Naive B cell (primary cell): ENCODE results near the gene ABCC3. TPM values are rescaled to one million over a fixed set of nuclear protein-coding genes. Genes with fewer than 3 reads are reported as not detected.

Experiments
- ATAC-seq, 2 donors: fragments of 150-1000 bp; cut with Tn5 transposase; 2 replicates each; pipeline ENCODE4 v1.10.0; 2021; ENCODE audit warnings: low read depth in 2 of 2, mild to moderate bottlenecking in 2 of 2, moderate library complexity in 2 of 2
- DNase-seq: peaks from one replicate; pipeline ENCODE4 v3.0.0; 2022
- H3K27ac Mint-ChIP-seq, 6 donors: one replicate each; pipeline ENCODE4 v1.8.0; 2020 to 2022; ENCODE audit warnings: mild to moderate bottlenecking in 6 of 6, mixed read lengths in 6 of 6, moderate library complexity in 5 of 6, inconsistent platforms in 2 of 6
- H3K27me3 Mint-ChIP-seq, 3 donors: one replicate each; pipeline ENCODE4 v1.8.0; 2021 to 2022; ENCODE audit warnings: mixed read lengths in 3 of 3, mild to moderate bottlenecking in 1 of 3
- H3K36me3 Mint-ChIP-seq, 2 donors: one replicate each; pipeline ENCODE4 v1.8.0; 2020 to 2022; ENCODE audit warnings: mixed read lengths in 2 of 2, inconsistent platforms in 1 of 2, mild to moderate bottlenecking in 1 of 2
- H3K4me1 Mint-ChIP-seq, 3 donors: one replicate each; pipeline ENCODE4 v1.8.0; 2020 to 2022; ENCODE audit warnings: mixed read lengths in 3 of 3, inconsistent platforms in 1 of 3, mild to moderate bottlenecking in 1 of 3, moderate library complexity in 1 of 3
- H3K4me3 Mint-ChIP-seq, 8 donors: one replicate each; pipeline ENCODE4 v1.8.0; 2020 to 2022; ENCODE audit warnings: mild to moderate bottlenecking in 8 of 8, mixed read lengths in 8 of 8, moderate library complexity in 8 of 8, inconsistent platforms in 2 of 8
- H3K9me3 Mint-ChIP-seq, 7 donors: one replicate each; pipeline ENCODE4 v1.8.0; 2020 to 2022; ENCODE audit warnings: mixed read lengths in 7 of 7, mild to moderate bottlenecking in 5 of 7, inconsistent platforms in 2 of 7, moderate library complexity in 1 of 7
- polyA plus RNA-seq, 6 donors: library from polyadenylated mRNA; unstranded; fragments of 300-500 nt; fragmentation: Illumina TruSeq; gene quantifications; one replicate each; pipeline ENCODE4 v1.2.3, GENCODE V29; 2021; ENCODE audit warnings: low read depth in 6 of 6

ABCC3 gene
- polyA plus RNA-seq, 6 donors from 2014 or later: 0.44 to 0.99 (median 0.76) TPM; not detected in 2

DNA sequence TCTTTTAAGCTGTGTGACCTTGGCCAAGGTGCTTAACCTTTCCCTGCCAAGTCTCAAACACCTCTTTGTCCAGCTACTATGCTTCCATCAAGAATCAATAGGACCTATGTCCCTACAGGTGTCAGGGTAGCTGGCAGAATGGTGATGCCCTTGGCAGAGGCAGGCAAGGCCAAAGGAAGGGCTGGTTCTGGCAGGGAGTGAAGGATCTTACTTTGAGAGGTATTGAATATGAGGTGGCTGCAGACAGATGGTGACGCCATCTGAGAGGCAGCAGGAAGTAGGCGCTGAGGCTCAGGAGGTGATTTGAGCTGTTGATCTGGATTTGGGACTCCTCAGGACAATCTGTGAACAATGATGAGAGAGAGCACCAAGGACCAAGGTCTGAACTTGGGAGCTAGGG lies 12.5 kb downstream of the ABCC3 start:
- H3K9me3 Mint-ChIP-seq: peaks cover 2 to 17% (median 6%) of the 10 kb centered on the region in 7 donors
- ATAC-seq (no peak), DNase-seq (no peak)
- no peaks in the 10 kb centered on the region for H3K4me1 Mint-ChIP-seq
- H3K27ac Mint-ChIP-seq: no peak overlapping the region
- no peak overlapping the region for H3K4me3 Mint-ChIP-seq
- H3K27me3 Mint-ChIP-seq: peaks cover 18 to 38% (median 33%) of the 10 kb centered on the region in 3 donors
- H3K36me3 Mint-ChIP-seq: peaks cover 0 to 8% of the 10 kb centered on the region in 2 donors

DNA sequence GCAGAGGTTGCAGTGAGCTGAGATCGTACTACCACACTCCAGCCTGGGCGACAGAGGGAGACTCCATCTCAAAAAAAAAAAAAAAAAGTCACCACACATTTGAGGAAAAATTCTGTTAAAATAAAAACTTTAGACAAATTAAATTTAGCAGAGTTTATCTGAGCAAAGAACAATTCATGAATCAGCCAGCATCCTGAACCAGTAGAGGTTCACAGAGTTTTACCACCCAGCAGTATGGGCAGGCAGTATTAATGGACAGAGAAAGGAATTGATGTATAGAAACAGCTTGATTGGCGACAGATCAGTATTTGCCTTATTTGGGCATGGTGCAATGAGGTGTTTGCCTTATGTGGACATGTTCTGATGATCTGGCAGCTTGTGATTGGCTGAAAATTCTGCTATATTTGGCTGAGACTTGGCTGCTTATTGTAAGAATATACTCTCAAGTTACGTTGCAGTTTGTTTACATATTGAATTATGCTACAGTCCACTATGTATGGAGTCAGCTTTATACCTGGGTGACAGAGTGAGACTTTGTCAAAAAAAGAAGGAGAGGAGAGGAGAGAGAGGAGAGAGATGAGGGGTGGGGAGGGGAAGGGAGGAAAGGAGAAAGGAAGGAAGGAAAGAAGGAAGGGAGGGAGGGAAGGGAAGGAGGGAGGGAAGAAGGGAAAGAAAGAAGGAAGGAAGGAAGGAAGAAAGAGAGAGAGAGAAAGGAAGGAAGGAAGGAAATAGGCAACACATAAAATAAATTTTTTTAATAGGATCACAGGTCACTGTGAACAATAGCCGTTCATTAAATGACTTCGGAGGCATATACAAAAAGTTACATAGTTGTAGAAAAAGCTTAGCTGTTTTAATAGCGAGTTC lies 14.6 kb downstream of the ABCC3 start:
- Mint-ChIP-seq H3K9me3 (peaks cover 2 to 30% (median 9%) of the 10 kb centered on the region in 7 donors), H3K27ac (no peak overlapping the region), H3K27me3 (peaks cover 14 to 35% (median 23%) of the 10 kb centered on the region in 3 donors), H3K4me1 (no peaks in the 10 kb centered on the region), H3K36me3 (no peaks in the 10 kb centered on the region), H3K4me3 (no peak overlapping the region)
- no peak for ATAC-seq
- no peak for DNase-seq

DNA sequence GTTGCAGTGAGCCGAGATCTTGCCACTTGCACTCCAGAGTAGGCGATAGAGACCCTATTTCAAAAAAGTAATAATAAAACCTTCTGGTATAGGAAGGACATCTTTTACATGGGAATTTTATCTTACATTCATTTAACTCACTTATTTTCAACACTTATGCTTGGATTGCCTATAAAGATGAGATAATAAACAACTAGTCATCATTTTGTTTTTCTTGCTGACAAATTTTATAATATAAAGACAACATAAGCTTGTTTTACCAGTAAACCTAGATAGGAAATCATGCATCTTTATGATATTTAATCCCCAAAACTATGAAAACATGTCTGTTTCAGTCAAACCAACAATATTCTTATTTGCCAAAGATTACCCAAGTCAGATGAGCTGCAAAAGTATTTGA lies 17.0 kb downstream of the ABCC3 start:
- Mint-ChIP-seq H3K27me3 (peaks cover 8 to 33% (median 20%) of the 10 kb centered on the region in 3 donors), H3K4me1 (no peaks in the 10 kb centered on the region), H3K36me3 (no peaks in the 10 kb centered on the region), H3K4me3 (no peak overlapping the region), H3K9me3 (peaks cover 0 to 27% (median 9%) of the 10 kb centered on the region in 7 donors), H3K27ac (no peak overlapping the region)
- ATAC-seq (no peak), DNase-seq (no peak)

DNA sequence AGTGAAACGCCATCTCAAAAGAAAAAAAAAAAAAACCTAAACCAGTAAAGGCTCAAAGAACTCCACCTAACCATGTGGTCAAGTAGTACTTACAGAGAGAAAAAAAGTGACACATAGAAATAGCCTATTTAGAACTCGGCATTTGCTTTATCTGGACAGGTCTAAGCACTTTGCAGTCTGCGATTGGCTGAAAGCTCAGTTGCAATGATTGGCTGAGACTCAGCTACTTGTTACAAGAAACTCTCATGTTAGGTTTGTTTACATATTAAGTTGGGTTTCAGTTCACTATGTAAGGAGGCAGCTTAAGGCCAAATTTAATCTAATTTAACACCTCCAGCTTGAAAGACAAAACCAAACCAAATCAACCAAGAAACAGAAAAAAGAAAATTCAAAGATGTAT lies 19.1 kb downstream of the ABCC3 start:
- no peaks in the 10 kb centered on the region for H3K4me1 Mint-ChIP-seq
- H3K27ac Mint-ChIP-seq: no peak overlapping the region
- no peaks in the 10 kb centered on the region for H3K36me3 Mint-ChIP-seq
- ATAC-seq (no peak), DNase-seq (no peak)
- peaks cover 0 to 27% (median 6%) of the 10 kb centered on the region in 7 donors for H3K9me3 Mint-ChIP-seq
- no peak overlapping the region for H3K4me3 Mint-ChIP-seq
- H3K27me3 Mint-ChIP-seq: peaks cover 10 to 34% (median 20%) of the 10 kb centered on the region in 3 donors

DNA sequence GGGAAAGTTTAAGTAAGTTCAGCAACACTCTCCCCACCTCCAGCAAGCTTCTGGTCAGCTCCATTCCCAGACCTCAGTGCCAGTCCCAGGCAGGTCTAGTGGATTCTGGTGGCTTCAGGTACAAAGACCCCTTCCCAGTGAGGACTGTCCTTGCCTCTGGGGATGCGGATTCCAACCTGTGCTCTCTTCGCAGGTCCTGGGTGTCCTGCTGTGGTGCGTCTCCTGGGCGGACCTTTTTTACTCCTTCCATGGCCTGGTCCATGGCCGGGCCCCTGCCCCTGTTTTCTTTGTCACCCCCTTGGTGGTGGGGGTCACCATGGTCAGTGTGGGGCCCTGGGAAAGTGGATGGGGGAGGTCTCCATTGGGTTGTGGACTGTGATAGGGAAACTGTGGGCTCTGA lies 21.8 kb downstream of the ABCC3 start:
- Mint-ChIP-seq H3K27me3 (peaks cover 8 to 44% (median 35%) of the 10 kb centered on the region in 3 donors), H3K36me3 (no peaks in the 10 kb centered on the region), H3K27ac (no peak overlapping the region), H3K9me3 (peaks cover 0 to 20% (median 6%) of the 10 kb centered on the region in 7 donors), H3K4me3 (no peak overlapping the region), H3K4me1 (no peaks in the 10 kb centered on the region)
- ATAC-seq: no peak
- no peak for DNase-seq

DNA sequence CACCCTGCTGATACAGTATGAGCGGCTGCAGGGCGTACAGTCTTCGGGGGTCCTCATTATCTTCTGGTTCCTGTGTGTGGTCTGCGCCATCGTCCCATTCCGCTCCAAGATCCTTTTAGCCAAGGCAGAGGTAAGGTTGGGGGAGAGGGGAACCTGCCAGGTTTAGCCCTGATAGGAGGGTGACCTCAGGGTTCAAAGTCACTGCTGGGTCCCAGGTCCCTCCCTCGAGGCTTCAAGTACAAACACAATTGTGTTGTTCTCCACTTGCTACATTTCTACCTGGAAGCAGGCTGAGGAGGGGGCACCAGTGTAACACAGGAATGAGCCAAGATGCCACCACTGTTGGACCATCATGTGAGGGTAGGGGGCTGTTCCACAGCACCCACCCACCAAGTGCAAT lies 22.4 kb downstream of the ABCC3 start:
- no peaks in the 10 kb centered on the region for H3K4me1 Mint-ChIP-seq
- peaks cover 11 to 50% (median 40%) of the 10 kb centered on the region in 3 donors for H3K27me3 Mint-ChIP-seq
- no peaks in the 10 kb centered on the region for H3K36me3 Mint-ChIP-seq
- H3K4me3 Mint-ChIP-seq: no peak overlapping the region
- H3K9me3 Mint-ChIP-seq: peaks cover 0 to 14% (median 2%) of the 10 kb centered on the region in 7 donors
- DNase-seq: no peak
- ATAC-seq: no peak
- H3K27ac Mint-ChIP-seq: no peak overlapping the region

DNA sequence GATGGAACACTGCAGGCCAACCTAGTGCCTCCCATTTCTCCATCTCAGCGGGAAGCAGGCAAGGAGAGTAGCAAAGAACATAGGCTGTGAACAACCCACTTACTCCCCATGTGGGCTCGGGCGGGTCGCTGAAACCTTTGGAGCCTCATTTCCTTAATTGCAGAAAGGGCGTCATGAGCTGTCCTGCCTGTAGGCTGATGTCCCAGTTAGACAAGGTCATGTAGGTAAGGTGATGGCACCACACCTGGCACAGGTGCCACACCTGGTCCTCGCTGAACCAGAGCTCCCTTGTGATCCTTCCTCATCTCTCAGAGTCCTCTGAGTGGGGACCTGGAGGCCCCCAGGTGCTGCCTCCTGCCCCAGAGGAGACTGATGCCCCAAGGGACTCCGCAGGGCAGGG lies 22.9 kb downstream of the ABCC3 start:
- Mint-ChIP-seq H3K4me3 (no peak overlapping the region), H3K4me1 (no peaks in the 10 kb centered on the region), H3K27ac (no peak overlapping the region), H3K36me3 (no peaks in the 10 kb centered on the region), H3K9me3 (peaks cover 0 to 12% (median 0%) of the 10 kb centered on the region in 7 donors), H3K27me3 (peaks cover 11 to 54% (median 46%) of the 10 kb centered on the region in 3 donors)
- no peak for DNase-seq
- no peak for ATAC-seq

DNA sequence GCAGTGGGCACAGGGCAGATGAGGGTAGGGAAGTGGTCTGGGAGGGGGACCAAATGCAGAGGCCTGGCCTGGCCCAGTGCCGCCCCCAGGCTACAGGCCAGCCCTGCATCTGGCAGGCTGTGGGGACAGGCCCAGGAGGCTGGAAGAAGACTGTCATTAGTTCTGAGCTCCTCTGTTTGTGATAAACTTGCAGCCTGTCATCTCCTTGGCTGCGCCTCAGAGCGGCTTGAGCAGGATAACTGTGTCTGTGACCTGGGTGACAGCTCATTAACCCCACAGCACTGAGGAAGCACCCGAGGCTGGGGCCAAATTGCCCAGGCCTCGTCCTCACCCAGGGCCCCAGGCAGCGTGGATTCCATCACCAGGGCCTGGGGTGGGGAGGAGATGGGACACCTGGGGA lies 23.9 kb downstream of the ABCC3 start:
- H3K9me3 Mint-ChIP-seq: peaks cover 0 to 3% (median 0%) of the 10 kb centered on the region in 7 donors
- H3K27me3 Mint-ChIP-seq: peaks cover 16 to 60% (median 56%) of the 10 kb centered on the region in 3 donors
- H3K36me3 Mint-ChIP-seq: no peaks in the 10 kb centered on the region
- H3K4me3 Mint-ChIP-seq: no peak overlapping the region
- peaks cover 0 to 4% (median 0%) of the 10 kb centered on the region in 3 donors for H3K4me1 Mint-ChIP-seq
- H3K27ac Mint-ChIP-seq: no peak overlapping the region
- DNase-seq (no peak), ATAC-seq (no peak)

DNA sequence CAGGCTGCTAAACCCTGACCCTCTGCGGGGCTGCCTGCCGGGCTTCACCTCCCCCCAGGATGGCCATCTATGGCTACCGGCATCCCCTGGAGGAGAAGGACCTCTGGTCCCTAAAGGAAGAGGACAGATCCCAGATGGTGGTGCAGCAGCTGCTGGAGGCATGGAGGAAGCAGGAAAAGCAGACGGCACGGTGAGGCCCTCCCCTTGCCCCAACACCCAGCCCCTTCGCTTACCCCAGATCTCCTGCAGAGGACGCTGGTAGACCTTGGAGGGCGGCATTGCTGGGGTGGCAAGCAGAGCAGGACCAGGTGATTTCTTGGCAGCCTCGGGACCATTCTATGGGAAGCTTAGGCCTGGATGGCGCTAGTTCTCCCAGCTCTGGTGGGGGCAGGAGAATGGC lies 24.5 kb downstream of the ABCC3 start:
- ATAC-seq (no peak), DNase-seq (no peak)
- H3K9me3 Mint-ChIP-seq: no peaks in the 10 kb centered on the region
- H3K27ac Mint-ChIP-seq: no peak overlapping the region
- H3K36me3 Mint-ChIP-seq: no peaks in the 10 kb centered on the region
- H3K4me1 Mint-ChIP-seq: peaks cover 0 to 4% (median 0%) of the 10 kb centered on the region in 3 donors
- no peak overlapping the region for H3K4me3 Mint-ChIP-seq
- H3K27me3 Mint-ChIP-seq: peaks cover 16 to 61% (median 57%) of the 10 kb centered on the region in 3 donors

DNA sequence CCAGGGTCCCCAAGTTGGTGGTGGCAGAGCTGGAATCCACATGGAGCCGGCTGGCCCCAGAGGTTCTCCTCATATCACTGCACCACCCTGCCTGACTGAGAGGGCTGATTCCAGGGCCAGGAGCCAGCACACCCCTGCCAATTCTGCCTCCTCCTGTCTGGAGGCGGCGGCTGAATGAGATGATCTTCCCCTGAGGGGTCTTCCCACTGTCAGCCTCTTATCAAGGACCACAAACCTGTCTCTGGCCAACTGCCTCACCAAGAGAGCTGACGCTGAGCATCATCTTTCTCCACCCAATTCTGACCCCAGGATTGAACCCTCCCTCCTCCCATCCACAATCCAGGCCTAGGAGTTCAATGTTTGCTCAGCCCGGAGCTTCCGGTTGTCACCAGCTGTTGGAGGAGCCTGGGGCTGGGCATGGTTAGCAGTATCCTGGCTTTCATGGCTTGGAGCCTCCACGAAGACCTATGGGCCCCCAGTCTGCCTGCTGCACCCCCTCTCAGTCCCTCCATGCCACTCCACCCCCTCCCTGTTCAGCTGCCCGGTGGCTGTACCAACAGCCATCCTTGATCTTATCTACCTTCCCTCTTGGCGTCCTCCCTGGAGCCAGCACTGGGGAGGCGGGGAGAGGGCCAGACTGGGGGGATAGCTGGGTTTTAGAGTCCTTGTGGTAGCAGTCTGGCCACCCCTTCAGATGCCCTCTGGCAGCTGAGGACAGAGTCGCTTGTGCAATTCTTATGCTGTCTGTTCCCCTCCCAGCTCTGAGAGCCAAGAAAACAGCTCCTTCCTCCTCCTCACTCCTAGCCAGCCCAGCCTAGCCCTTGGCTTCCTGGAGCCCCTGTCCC lies 25.6 kb downstream of the ABCC3 start:
- H3K27ac Mint-ChIP-seq: no peak overlapping the region
- no peak for ATAC-seq

DNA sequence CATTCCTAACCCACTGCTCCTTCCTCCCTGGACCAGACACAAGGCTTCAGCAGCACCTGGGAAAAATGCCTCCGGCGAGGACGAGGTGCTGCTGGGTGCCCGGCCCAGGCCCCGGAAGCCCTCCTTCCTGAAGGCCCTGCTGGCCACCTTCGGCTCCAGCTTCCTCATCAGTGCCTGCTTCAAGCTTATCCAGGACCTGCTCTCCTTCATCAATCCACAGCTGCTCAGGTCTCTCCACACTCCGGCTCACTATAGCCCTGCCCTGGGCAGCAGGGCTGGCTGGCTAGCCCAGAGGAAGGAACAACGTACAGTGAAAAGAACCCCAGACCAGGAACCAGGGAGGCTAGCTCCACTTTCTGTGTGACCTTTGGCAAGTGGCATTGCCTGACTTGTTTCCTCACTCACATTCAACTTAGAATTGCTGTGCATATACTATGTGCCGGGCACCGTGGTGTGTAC lies 26.2 kb downstream of the ABCC3 start:
- H3K27me3 Mint-ChIP-seq: peaks cover 20 to 64% (median 57%) of the 10 kb centered on the region in 3 donors
- ATAC-seq (no peak), DNase-seq (no peak)
- no peak overlapping the region for H3K4me3 Mint-ChIP-seq
- no peaks in the 10 kb centered on the region for H3K9me3 Mint-ChIP-seq
- no peak overlapping the region for H3K27ac Mint-ChIP-seq
- H3K36me3 Mint-ChIP-seq: no peaks in the 10 kb centered on the region
- H3K4me1 Mint-ChIP-seq: peaks cover 0 to 4% (median 0%) of the 10 kb centered on the region in 3 donors

More for the DNA sequence above, 25.6 kb downstream of the ABCC3 start:
- Mint-ChIP-seq H3K4me1 (peaks cover 0 to 4% (median 0%) of the 10 kb centered on the region in 3 donors), H3K9me3 (no peaks in the 10 kb centered on the region), H3K36me3 (no peaks in the 10 kb centered on the region), H3K27me3 (peaks cover 20 to 69% (median 63%) of the 10 kb centered on the region in 3 donors), H3K4me3 (no peak overlapping the region)
- DNase-seq: no peak

DNA sequence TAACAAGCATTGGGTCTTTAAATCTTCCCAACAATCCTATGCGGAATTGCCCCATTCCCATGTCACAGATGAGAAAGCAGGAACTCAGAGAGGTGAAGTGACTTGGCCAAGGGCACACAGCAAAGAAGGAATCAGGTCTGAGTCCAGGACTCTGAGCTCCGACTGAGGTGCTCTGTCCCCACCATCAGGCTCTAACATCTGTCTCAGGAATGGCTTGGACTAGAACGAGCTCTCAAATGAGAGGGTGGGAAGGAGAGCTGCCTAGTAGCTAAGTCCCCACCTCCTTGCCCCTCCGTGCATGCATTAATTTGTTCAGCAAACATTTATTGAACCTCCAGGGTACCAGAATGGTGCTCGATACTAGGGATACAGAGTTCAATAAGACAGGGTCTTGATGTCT lies 26.7 kb downstream of the ABCC3 start:
- no peak overlapping the region for H3K27ac Mint-ChIP-seq
- no peaks in the 10 kb centered on the region for H3K9me3 Mint-ChIP-seq
- DNase-seq: no peak
- no peaks in the 10 kb centered on the region for H3K36me3 Mint-ChIP-seq
- no peak overlapping the region for H3K4me3 Mint-ChIP-seq
- H3K27me3 Mint-ChIP-seq: peaks cover 20 to 66% (median 57%) of the 10 kb centered on the region in 3 donors
- ATAC-seq: no peak
- H3K4me1 Mint-ChIP-seq: peaks cover 0 to 4% (median 0%) of the 10 kb centered on the region in 3 donors

DNA sequence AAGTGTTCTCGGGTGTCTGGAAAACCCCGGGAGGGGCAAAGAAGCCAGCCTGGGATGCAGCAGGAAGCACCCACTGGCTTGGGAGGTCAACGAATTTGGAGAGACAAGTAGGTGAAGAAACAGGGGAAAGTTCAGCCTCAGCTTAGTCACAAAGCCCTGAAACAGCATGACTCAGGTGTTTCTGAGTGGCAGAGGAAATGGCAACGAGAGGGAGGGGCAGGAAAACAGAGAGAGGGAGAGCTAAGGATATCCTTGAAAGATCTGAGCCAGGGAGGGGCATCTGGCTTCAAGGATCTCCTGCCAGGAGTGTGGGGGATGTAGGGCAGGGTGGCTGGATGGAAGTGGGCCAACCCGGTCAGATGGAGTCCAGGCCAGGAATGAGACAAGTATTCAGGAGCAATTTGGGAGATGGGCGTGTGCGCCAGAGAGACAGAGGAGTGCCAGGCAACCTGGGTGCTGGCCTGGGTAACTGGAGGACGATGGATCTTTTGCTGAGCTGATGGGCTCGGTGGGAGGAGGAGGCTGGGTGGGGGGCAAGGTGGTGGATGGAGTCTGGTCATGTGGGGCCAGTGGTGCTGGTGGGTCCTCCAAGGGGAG lies 27.2 kb downstream of the ABCC3 start:
- H3K27ac Mint-ChIP-seq: no peak overlapping the region
- H3K9me3 Mint-ChIP-seq: no peaks in the 10 kb centered on the region
- no peak for ATAC-seq
- H3K27me3 Mint-ChIP-seq: peaks cover 20 to 71% (median 61%) of the 10 kb centered on the region in 3 donors
- no peak for DNase-seq
- peaks cover 0 to 4% (median 0%) of the 10 kb centered on the region in 3 donors for H3K4me1 Mint-ChIP-seq
- no peaks in the 10 kb centered on the region for H3K36me3 Mint-ChIP-seq
- no peak overlapping the region for H3K4me3 Mint-ChIP-seq
